ENCODE results near the gene PKD1. TPM values are rescaled to one million over a fixed set of nuclear protein-coding genes. Genes with fewer than 3 reads are reported as not detected.

The PKD1 gene
- total and polyA plus RNA-seq, 2 of the 13 experiments (the other 11 are each of a cell fraction or from before 2014, with no cell fraction given): 22.1 to 23.0 TPM

DNA sequence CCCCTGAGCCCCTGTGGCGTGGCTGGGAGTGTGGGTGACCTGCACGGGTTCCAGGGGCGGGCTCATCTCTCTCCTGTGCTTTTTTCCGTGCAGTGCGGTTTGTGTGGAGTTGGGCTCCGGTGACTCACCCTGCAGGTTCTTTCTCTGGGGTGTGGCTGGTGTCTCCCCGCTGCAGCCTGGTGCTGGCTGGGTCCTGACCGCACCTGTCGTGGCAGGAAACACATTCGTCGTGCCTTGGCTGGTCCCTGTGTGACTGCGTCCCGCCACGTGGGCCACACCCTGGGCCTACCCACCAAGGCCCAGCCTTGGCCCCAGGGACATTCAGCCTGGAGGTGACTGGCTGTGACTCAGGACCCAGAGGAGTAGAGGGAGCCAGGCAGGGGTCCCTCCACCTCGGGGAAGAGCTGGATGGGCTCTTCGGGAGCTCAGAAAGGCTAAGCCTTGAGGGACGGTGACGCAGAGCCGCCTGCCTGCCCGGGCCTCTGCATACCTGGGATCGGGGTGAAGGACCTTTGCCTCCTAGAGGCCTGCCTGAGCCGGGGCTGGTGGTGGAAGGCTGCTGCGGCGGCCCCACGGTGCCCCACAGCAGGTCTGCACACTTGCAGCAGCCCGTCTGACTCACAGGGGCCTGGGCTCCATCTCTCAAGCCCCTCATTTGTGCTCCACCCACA is 27.6 kb upstream of the PKD1 start (continued):
- TF ChIP-seq ZNF781 (CRISPR knock-in tag; IDR thresholded peaks at IDR 0.05; ENCODE audit: borderline replicate concordance, not compliant biosample characterization) (peak; percentile 34), ZNF615 (CRISPR knock-in tag; IDR thresholded peaks at IDR 0.05; ENCODE audit: borderline replicate concordance) (no peak), BORCS8-MEF2B (CRISPR knock-in tag; IDR thresholded peaks at IDR 0.05) (no peak), HNF4G (IDR thresholded peaks at IDR 0.05; ENCODE audit: borderline replicate concordance, low read depth, low read length) (peak; percentile 73; the same call in 1 of the 2 replicates), HNF4G (CRISPR knock-in tag; IDR thresholded peaks at IDR 0.05; ENCODE audit: borderline replicate concordance, low read depth) (0 out of 2 replicates have a peak, but pooled peaks have one; percentile 24), ZNF446 (CRISPR knock-in tag; IDR thresholded peaks at IDR 0.05) (no peak), ZNF607 (CRISPR knock-in tag; IDR thresholded peaks at IDR 0.05; ENCODE audit: borderline replicate concordance) (no peak)
- TF ChIP-seq, protein P1, sequence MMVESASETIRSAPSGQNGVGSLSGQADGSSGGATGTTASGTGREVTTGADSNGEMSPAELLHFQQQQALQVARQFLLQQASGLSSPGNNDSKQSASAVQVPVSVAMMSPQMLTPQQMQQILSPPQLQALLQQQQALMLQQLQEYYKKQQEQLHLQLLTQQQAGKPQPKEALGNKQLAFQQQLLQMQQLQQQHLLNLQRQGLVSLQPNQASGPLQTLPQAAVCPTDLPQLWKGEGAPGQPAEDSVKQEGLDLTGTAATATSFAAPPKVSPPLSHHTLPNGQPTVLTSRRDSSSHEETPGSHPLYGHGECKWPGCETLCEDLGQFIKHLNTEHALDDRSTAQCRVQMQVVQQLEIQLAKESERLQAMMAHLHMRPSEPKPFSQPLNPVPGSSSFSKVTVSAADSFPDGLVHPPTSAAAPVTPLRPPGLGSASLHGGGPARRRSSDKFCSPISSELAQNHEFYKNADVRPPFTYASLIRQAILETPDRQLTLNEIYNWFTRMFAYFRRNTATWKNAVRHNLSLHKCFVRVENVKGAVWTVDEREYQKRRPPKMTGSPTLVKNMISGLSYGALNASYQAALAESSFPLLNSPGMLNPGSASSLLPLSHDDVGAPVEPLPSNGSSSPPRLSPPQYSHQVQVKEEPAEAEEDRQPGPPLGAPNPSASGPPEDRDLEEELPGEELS (CRISPR knock-in tag; IDR thresholded peaks at IDR 0.05): peak; percentile 18; the same call in 1 of the 2 replicates
- TF ChIP-seq, protein P2, sequence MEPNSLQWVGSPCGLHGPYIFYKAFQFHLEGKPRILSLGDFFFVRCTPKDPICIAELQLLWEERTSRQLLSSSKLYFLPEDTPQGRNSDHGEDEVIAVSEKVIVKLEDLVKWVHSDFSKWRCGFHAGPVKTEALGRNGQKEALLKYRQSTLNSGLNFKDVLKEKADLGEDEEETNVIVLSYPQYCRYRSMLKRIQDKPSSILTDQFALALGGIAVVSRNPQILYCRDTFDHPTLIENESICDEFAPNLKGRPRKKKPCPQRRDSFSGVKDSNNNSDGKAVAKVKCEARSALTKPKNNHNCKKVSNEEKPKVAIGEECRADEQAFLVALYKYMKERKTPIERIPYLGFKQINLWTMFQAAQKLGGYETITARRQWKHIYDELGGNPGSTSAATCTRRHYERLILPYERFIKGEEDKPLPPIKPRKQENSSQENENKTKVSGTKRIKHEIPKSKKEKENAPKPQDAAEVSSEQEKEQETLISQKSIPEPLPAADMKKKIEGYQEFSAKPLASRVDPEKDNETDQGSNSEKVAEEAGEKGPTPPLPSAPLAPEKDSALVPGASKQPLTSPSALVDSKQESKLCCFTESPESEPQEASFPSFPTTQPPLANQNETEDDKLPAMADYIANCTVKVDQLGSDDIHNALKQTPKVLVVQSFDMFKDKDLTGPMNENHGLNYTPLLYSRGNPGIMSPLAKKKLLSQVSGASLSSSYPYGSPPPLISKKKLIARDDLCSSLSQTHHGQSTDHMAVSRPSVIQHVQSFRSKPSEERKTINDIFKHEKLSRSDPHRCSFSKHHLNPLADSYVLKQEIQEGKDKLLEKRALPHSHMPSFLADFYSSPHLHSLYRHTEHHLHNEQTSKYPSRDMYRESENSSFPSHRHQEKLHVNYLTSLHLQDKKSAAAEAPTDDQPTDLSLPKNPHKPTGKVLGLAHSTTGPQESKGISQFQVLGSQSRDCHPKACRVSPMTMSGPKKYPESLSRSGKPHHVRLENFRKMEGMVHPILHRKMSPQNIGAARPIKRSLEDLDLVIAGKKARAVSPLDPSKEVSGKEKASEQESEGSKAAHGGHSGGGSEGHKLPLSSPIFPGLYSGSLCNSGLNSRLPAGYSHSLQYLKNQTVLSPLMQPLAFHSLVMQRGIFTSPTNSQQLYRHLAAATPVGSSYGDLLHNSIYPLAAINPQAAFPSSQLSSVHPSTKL (CRISPR knock-in tag; IDR thresholded peaks at IDR 0.05): peak; percentile 20; the same call in 1 of the 2 replicates
- TF ChIP-seq, protein P3, sequence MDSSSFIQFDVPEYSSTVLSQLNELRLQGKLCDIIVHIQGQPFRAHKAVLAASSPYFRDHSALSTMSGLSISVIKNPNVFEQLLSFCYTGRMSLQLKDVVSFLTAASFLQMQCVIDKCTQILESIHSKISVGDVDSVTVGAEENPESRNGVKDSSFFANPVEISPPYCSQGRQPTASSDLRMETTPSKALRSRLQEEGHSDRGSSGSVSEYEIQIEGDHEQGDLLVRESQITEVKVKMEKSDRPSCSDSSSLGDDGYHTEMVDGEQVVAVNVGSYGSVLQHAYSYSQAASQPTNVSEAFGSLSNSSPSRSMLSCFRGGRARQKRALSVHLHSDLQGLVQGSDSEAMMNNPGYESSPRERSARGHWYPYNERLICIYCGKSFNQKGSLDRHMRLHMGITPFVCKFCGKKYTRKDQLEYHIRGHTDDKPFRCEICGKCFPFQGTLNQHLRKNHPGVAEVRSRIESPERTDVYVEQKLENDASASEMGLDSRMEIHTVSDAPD (CRISPR knock-in tag; IDR thresholded peaks at IDR 0.05): 0 out of 2 replicates have a peak, but pooled peaks have one; percentile 58
- TF ChIP-seq, protein P4, sequence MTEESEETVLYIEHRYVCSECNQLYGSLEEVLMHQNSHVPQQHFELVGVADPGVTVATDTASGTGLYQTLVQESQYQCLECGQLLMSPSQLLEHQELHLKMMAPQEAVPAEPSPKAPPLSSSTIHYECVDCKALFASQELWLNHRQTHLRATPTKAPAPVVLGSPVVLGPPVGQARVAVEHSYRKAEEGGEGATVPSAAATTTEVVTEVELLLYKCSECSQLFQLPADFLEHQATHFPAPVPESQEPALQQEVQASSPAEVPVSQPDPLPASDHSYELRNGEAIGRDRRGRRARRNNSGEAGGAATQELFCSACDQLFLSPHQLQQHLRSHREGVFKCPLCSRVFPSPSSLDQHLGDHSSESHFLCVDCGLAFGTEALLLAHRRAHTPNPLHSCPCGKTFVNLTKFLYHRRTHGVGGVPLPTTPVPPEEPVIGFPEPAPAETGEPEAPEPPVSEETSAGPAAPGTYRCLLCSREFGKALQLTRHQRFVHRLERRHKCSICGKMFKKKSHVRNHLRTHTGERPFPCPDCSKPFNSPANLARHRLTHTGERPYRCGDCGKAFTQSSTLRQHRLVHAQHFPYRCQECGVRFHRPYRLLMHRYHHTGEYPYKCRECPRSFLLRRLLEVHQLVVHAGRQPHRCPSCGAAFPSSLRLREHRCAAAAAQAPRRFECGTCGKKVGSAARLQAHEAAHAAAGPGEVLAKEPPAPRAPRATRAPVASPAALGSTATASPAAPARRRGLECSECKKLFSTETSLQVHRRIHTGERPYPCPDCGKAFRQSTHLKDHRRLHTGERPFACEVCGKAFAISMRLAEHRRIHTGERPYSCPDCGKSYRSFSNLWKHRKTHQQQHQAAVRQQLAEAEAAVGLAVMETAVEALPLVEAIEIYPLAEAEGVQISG (CRISPR knock-in tag; IDR thresholded peaks at IDR 0.05): 0 out of 2 replicates have a peak, but pooled peaks have one; percentile 8
- TF ChIP-seq, protein P5, sequence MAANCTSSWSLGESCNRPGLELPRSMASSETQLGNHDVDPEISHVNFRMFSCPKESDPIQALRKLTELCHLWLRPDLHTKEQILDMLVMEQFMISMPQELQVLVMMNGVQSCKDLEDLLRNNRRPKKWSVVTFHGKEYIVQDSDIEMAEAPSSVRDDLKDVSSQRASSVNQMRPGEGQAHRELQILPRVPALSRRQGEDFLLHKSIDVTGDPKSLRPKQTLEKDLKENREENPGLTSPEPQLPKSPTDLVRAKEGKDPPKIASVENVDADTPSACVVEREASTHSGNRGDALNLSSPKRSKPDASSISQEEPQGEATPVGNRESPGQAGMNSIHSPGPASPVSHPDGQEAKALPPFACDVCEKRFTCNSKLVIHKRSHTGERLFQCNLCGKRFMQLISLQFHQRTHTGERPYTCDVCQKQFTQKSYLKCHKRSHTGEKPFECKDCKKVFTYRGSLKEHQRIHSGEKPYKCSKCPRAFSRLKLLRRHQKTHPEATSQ (CRISPR knock-in tag; IDR thresholded peaks at IDR 0.05; ENCODE audit: borderline replicate concordance): 0 out of 2 replicates have a peak, but pooled peaks have one; percentile 25
